Muscle layer of duodenum (tissue), 2 donors: ENCODE measurements around the gene ANO2.

ENCODE experiments used
- H3K27ac ChIP-seq: one replicate; pipeline ENCODE4 v1.7.0; 2013; ENCODE audit warnings: mild to moderate bottlenecking, low read length
- H3K27me3 ChIP-seq: one replicate; pipeline ENCODE4 v1.7.0; 2013; ENCODE audit warnings: low read depth, mild to moderate bottlenecking, control low read depth, low read length
- H3K36me3 ChIP-seq, 2 donors: one replicate each; pipeline ENCODE4 v1.7.0; 2013; ENCODE audit warnings: low read length in 2 of 2, control low read depth in 1 of 2, mild to moderate bottlenecking in 1 of 2; ENCODE audit not compliant: insufficient read depth in 2 of 2, control insufficient read depth in 1 of 2
- H3K4me1 ChIP-seq, 2 donors: one replicate each; pipeline ENCODE4 v1.7.0; 2013; ENCODE audit warnings: low read length in 2 of 2, mild to moderate bottlenecking in 2 of 2, control low read depth in 1 of 2, moderate library complexity in 1 of 2; ENCODE audit not compliant: insufficient read depth in 2 of 2, control insufficient read depth in 1 of 2
- H3K4me3 ChIP-seq, 2 donors: one replicate each; pipeline ENCODE4 v1.7.0; 2013; ENCODE audit warnings: low read length in 2 of 2, low read depth in 1 of 2, mild to moderate bottlenecking in 1 of 2
- H3K9me3 ChIP-seq, 2 donors: one replicate each; pipeline ENCODE4 v1.7.0; 2013; ENCODE audit warnings: low read length in 2 of 2, control low read depth in 1 of 2, mild to moderate bottlenecking in 1 of 2; ENCODE audit not compliant: control insufficient read depth in 1 of 2
- donor health status: healthy.

ANO2 gene

GRCh38 chr12:5627053-5627630 is 317.9 kb downstream of the ANO2 start:
- no peak overlapping the region for H3K27ac ChIP-seq
- no peaks in the 10 kb centered on the region for H3K27me3 ChIP-seq
- H3K4me1 ChIP-seq: no peaks in the 10 kb centered on the region
- no peaks in the 10 kb centered on the region for H3K9me3 ChIP-seq
- no peaks in the 10 kb centered on the region for H3K36me3 ChIP-seq
- no peak overlapping the region for H3K4me3 ChIP-seq

GRCh38 chr12:5626151-5626550 is 318.9 kb downstream of the ANO2 start:
- H3K36me3 ChIP-seq: no peaks in the 10 kb centered on the region
- no peaks in the 10 kb centered on the region for H3K4me1 ChIP-seq
- no peaks in the 10 kb centered on the region for H3K9me3 ChIP-seq
- no peaks in the 10 kb centered on the region for H3K27me3 ChIP-seq
- H3K4me3 ChIP-seq: no peak overlapping the region
- H3K27ac ChIP-seq: no peak overlapping the region

- Histone ChIP-seq H3K9me3 (no peaks in the 10 kb centered on the region), H3K27ac (no peak overlapping the region)
Observed at GRCh38 chr12:5624486-5625272, 320.4 kb downstream of the ANO2 start.

GRCh38 chr12:5623411-5623810 is 321.6 kb downstream of the ANO2 start:
- Histone ChIP-seq H3K4me1 (no peaks in the 10 kb centered on the region), H3K4me3 (no peak overlapping the region), H3K9me3 (no peaks in the 10 kb centered on the region), H3K27ac (no peak overlapping the region), H3K27me3 (no peaks in the 10 kb centered on the region), H3K36me3 (no peaks in the 10 kb centered on the region)

More at GRCh38 chr12:5624486-5625272, 320.4 kb downstream of the ANO2 start:
- no peak overlapping the region for H3K4me3 ChIP-seq
- no peaks in the 10 kb centered on the region for H3K4me1 ChIP-seq
- no peaks in the 10 kb centered on the region for H3K36me3 ChIP-seq
- H3K27me3 ChIP-seq: no peaks in the 10 kb centered on the region

GRCh38 chr12:5622280-5622679 is 322.8 kb downstream of the ANO2 start:
- no peaks in the 10 kb centered on the region for H3K9me3 ChIP-seq
- H3K27ac ChIP-seq: no peak overlapping the region
- H3K27me3 ChIP-seq: no peaks in the 10 kb centered on the region
- H3K4me3 ChIP-seq: no peak overlapping the region
- H3K4me1 ChIP-seq: no peaks in the 10 kb centered on the region
- H3K36me3 ChIP-seq: no peaks in the 10 kb centered on the region

- H3K27me3 ChIP-seq: no peaks in the 10 kb centered on the region
- H3K4me1 ChIP-seq: no peaks in the 10 kb centered on the region
- H3K36me3 ChIP-seq: no peaks in the 10 kb centered on the region
- no peak overlapping the region for H3K4me3 ChIP-seq
- no peaks in the 10 kb centered on the region for H3K9me3 ChIP-seq
- no peak overlapping the region for H3K27ac ChIP-seq
Observed at GRCh38 chr12:5621329-5621728, 323.7 kb downstream of the ANO2 start.

GRCh38 chr12:5620896-5621295 is 324.2 kb downstream of the ANO2 start:
- Histone ChIP-seq H3K27ac (no peak overlapping the region), H3K4me3 (no peak overlapping the region)

GRCh38 chr12:5619628-5620027 is 325.4 kb downstream of the ANO2 start:
- Histone ChIP-seq H3K9me3 (no peaks in the 10 kb centered on the region), H3K4me1 (no peaks in the 10 kb centered on the region), H3K36me3 (no peaks in the 10 kb centered on the region), H3K27me3 (no peaks in the 10 kb centered on the region), H3K27ac (no peak overlapping the region), H3K4me3 (no peak overlapping the region)

More at GRCh38 chr12:5620896-5621295, 324.2 kb downstream of the ANO2 start:
- H3K9me3 ChIP-seq: no peaks in the 10 kb centered on the region
- H3K36me3 ChIP-seq: no peaks in the 10 kb centered on the region
- H3K27me3 ChIP-seq: no peaks in the 10 kb centered on the region
- no peaks in the 10 kb centered on the region for H3K4me1 ChIP-seq

GRCh38 chr12:5616854-5617253 is 328.2 kb downstream of the ANO2 start:
- no peak overlapping the region for H3K27ac ChIP-seq
- no peaks in the 10 kb centered on the region for H3K27me3 ChIP-seq
- H3K36me3 ChIP-seq: no peaks in the 10 kb centered on the region

GRCh38 chr12:5615760-5616159 is 329.3 kb downstream of the ANO2 start:
- Histone ChIP-seq H3K27ac (no peak overlapping the region), H3K4me3 (no peak overlapping the region), H3K27me3 (no peaks in the 10 kb centered on the region), H3K4me1 (no peaks in the 10 kb centered on the region), H3K36me3 (no peaks in the 10 kb centered on the region), H3K9me3 (no peaks in the 10 kb centered on the region)

More at GRCh38 chr12:5616854-5617253, 328.2 kb downstream of the ANO2 start:
- Histone ChIP-seq H3K4me1 (no peaks in the 10 kb centered on the region), H3K9me3 (no peaks in the 10 kb centered on the region), H3K4me3 (no peak overlapping the region)

- no peak overlapping the region for H3K27ac ChIP-seq
- no peak overlapping the region for H3K4me3 ChIP-seq
- no peaks in the 10 kb centered on the region for H3K27me3 ChIP-seq
- H3K36me3 ChIP-seq: no peaks in the 10 kb centered on the region
- no peaks in the 10 kb centered on the region for H3K4me1 ChIP-seq
- H3K9me3 ChIP-seq: no peaks in the 10 kb centered on the region
Observed at GRCh38 chr12:5614256-5614655, 330.8 kb downstream of the ANO2 start.
